HG03442 (cell line): ENCODE measurements around the gene LARGE2.
A peak's percentile ranks its signal among the peaks of the same experiment; 100 is the strongest.

ENCODE experiments used
- ATAC-seq: cut with Tn5 transposase; IDR thresholded peaks from one replicate; pipeline ENCODE4 v1.9.1; 2021; ENCODE audit warnings: mild to moderate bottlenecking, moderate library complexity; ENCODE audit not compliant: unreplicated experiment

The LARGE2 gene

GRCh38 chr11:45922425-45923082 lies at the start of gene LARGE2:
Gene LARGE2 (plus strand): TSS chr11:45922656. CDS start chr11:45922883, 227 bp downstream.
- ATAC-seq: no peak

GRCh38 chr11:45876401-45876800 lies 46.1 kb upstream of the LARGE2 start:
- ATAC-seq: no peak

- no peak for ATAC-seq
Measured at GRCh38 chr11:45877221-45877620, 45.2 kb upstream of the LARGE2 start.

GRCh38 chr11:45877845-45878244 lies 44.6 kb upstream of the LARGE2 start:
- ATAC-seq: no peak

GRCh38 chr11:45879803-45880686 lies 42.4 kb upstream of the LARGE2 start:
- ATAC-seq: no peak

- ATAC-seq: no peak
Measured at GRCh38 chr11:45880772-45881570, 41.5 kb upstream of the LARGE2 start.

GRCh38 chr11:45881708-45882368 lies 40.6 kb upstream of the LARGE2 start:
- ATAC-seq: no peak

- no peak for ATAC-seq
Measured at GRCh38 chr11:45884596-45885185, 37.8 kb upstream of the LARGE2 start.

- ATAC-seq: peak; percentile 53
Measured at GRCh38 chr11:45885274-45885920, 37.1 kb upstream of the LARGE2 start, which contains the start of gene MAPK8IP1. Gene MAPK8IP1 (plus strand): TSS chr11:45885651. CDS start chr11:45885821, 170 bp downstream.

GRCh38 chr11:45885921-45886721 lies 36.3 kb upstream of the LARGE2 start:
- ATAC-seq: no peak

GRCh38 chr11:45886816-45887520 lies 35.5 kb upstream of the LARGE2 start:
- ATAC-seq: no peak

- ATAC-seq: no peak
Measured at GRCh38 chr11:45887587-45887986, 34.9 kb upstream of the LARGE2 start.

- no peak for ATAC-seq
Measured at GRCh38 chr11:45889555-45889954, 32.9 kb upstream of the LARGE2 start.

GRCh38 chr11:45889966-45890365 lies 32.5 kb upstream of the LARGE2 start:
- no peak for ATAC-seq

- no peak for ATAC-seq
Measured at GRCh38 chr11:45890886-45891550, 31.4 kb upstream of the LARGE2 start.

- no peak for ATAC-seq
Measured at GRCh38 chr11:45892856-45893255, 29.6 kb upstream of the LARGE2 start.

GRCh38 chr11:45894555-45895247 lies 27.8 kb upstream of the LARGE2 start:
- ATAC-seq: no peak
